GM12874 (cell line): ENCODE results near the gene MACF1.

Source experiments
- CTCF ChIP-seq: IDR thresholded peaks from 2 replicates; pipeline ENCODE4 v1.5.1; 2011; ENCODE audit warnings: low read depth, mild to moderate bottlenecking, control low read depth, low read length, moderate library complexity; ENCODE audit not compliant: insufficient read depth

Gene MACF1

GRCh38 chr1:39470040-39470439 is 265.5 kb downstream of the MACF1 start:
- no peak for TF ChIP-seq CTCF

- TF ChIP-seq CTCF: no peak
Measured at GRCh38 chr1:39472826-39473225, 268.3 kb downstream of the MACF1 start.

DNA sequence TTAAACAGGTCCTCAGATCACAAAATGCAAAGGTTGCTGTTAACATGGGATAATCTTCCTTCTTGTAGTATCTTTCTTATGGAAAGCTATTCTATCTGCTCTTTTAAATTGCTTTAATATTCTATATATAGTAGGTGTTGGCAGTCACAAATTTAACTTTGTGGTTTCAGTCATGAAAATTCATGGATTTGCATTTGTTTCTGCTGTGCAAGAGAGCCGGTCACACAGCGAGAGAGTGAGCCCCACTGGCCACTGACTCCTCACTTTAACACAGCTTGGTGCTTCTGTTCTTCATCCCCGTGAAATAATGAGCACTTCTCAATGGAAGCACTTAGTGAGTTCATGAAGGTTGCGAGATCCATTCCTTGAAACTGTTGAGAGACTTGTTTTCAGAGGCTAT is 268.8 kb downstream of the MACF1 start:
- no peak for TF ChIP-seq CTCF

DNA sequence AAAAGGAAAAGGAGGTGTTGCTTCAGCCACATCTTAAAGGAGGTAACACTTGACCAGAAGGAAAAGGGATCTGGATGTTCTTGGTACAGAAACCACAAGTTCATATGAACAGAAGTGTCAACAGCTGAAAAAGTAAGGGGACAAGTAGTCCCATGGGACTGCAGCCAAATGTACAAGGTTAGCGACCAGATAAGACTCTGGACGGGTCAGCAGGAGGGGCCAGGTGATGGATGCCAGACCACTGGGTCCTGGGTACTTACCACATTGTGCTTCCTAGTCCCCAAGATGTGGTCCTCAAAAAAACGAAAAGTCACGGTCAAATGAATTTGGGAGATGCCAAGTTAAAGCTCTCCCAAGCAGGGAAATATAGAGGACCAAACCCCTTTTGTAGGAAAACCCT is 270.3 kb downstream of the MACF1 start:
- no peak for TF ChIP-seq CTCF

DNA sequence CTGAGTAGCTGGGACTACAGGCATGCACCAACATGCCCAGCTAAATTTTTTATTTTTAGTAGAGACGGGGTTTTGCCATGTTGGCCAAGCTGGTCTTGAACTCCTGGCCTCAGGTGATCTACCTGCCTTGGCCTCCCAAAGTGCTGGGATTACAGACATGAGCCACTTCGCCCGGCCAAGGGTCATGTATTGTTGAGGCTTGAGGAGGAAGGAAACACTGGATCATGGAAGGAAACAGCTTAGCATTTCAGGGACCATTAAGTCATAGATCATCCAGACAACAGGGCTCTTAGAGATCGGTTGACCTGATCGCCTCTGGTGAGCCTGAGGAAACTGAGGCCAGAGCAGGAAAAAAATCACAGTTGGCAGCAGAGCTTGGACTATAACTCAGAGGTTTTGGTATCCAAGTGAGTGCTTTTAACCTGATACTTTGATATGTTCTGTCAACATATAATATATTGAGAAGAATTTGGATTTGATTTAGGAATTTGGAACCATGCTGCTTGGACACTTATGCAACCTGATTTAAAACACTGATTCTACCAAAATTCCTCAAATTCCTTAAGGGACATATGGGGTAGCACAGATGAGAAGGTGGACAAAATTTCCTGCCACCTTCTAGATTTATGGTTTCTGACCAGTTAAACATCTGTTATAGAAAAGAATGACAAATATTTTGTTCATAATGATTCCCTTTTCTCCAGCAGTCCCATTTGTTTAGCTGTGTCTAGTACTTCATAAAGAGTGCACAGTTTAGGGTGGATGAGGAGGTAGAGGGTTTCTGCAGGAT is 273.8 kb downstream of the MACF1 start:
- TF ChIP-seq CTCF: no peak

GRCh38 chr1:39481289-39481688 is 276.8 kb downstream of the MACF1 start:
- no peak for TF ChIP-seq CTCF

GRCh38 chr1:39483276-39483675 is 278.8 kb downstream of the MACF1 start:
- TF ChIP-seq CTCF: no peak
